ENCODE data around the gene RIPK1. TPM values are rescaled to one million over a fixed set of nuclear protein-coding genes. Genes with fewer than 3 reads are reported as not detected.

RIPK1 gene
- total and polyA plus RNA-seq, 9 of the 15 experiments (the other 6 are each of a cell fraction or from before 2014, with no cell fraction given) = 3.8 to 24.9 (median 17.7) TPM

DNA sequence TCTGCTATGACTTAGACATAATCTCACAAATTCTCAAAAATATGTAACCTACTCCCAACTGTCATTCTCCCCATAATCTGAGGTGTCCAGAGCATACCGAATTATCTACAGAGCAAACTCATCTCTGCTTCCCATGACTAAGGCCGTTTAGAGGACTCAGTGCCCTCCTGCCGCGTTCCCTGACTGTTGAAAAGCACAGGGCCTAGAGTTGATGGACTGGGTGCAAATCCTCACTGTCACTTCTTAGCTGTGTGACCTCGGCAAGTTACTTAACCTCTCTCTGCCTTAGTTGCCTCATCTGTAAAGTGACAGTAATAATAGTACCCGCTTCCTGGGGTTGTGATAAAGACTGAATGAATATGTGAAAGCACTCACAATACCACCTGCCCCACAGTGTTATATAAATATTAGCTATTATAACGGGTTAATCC is 93.8 kb downstream of the RIPK1 start (continued):
- TF ChIP-seq, protein P1, sequence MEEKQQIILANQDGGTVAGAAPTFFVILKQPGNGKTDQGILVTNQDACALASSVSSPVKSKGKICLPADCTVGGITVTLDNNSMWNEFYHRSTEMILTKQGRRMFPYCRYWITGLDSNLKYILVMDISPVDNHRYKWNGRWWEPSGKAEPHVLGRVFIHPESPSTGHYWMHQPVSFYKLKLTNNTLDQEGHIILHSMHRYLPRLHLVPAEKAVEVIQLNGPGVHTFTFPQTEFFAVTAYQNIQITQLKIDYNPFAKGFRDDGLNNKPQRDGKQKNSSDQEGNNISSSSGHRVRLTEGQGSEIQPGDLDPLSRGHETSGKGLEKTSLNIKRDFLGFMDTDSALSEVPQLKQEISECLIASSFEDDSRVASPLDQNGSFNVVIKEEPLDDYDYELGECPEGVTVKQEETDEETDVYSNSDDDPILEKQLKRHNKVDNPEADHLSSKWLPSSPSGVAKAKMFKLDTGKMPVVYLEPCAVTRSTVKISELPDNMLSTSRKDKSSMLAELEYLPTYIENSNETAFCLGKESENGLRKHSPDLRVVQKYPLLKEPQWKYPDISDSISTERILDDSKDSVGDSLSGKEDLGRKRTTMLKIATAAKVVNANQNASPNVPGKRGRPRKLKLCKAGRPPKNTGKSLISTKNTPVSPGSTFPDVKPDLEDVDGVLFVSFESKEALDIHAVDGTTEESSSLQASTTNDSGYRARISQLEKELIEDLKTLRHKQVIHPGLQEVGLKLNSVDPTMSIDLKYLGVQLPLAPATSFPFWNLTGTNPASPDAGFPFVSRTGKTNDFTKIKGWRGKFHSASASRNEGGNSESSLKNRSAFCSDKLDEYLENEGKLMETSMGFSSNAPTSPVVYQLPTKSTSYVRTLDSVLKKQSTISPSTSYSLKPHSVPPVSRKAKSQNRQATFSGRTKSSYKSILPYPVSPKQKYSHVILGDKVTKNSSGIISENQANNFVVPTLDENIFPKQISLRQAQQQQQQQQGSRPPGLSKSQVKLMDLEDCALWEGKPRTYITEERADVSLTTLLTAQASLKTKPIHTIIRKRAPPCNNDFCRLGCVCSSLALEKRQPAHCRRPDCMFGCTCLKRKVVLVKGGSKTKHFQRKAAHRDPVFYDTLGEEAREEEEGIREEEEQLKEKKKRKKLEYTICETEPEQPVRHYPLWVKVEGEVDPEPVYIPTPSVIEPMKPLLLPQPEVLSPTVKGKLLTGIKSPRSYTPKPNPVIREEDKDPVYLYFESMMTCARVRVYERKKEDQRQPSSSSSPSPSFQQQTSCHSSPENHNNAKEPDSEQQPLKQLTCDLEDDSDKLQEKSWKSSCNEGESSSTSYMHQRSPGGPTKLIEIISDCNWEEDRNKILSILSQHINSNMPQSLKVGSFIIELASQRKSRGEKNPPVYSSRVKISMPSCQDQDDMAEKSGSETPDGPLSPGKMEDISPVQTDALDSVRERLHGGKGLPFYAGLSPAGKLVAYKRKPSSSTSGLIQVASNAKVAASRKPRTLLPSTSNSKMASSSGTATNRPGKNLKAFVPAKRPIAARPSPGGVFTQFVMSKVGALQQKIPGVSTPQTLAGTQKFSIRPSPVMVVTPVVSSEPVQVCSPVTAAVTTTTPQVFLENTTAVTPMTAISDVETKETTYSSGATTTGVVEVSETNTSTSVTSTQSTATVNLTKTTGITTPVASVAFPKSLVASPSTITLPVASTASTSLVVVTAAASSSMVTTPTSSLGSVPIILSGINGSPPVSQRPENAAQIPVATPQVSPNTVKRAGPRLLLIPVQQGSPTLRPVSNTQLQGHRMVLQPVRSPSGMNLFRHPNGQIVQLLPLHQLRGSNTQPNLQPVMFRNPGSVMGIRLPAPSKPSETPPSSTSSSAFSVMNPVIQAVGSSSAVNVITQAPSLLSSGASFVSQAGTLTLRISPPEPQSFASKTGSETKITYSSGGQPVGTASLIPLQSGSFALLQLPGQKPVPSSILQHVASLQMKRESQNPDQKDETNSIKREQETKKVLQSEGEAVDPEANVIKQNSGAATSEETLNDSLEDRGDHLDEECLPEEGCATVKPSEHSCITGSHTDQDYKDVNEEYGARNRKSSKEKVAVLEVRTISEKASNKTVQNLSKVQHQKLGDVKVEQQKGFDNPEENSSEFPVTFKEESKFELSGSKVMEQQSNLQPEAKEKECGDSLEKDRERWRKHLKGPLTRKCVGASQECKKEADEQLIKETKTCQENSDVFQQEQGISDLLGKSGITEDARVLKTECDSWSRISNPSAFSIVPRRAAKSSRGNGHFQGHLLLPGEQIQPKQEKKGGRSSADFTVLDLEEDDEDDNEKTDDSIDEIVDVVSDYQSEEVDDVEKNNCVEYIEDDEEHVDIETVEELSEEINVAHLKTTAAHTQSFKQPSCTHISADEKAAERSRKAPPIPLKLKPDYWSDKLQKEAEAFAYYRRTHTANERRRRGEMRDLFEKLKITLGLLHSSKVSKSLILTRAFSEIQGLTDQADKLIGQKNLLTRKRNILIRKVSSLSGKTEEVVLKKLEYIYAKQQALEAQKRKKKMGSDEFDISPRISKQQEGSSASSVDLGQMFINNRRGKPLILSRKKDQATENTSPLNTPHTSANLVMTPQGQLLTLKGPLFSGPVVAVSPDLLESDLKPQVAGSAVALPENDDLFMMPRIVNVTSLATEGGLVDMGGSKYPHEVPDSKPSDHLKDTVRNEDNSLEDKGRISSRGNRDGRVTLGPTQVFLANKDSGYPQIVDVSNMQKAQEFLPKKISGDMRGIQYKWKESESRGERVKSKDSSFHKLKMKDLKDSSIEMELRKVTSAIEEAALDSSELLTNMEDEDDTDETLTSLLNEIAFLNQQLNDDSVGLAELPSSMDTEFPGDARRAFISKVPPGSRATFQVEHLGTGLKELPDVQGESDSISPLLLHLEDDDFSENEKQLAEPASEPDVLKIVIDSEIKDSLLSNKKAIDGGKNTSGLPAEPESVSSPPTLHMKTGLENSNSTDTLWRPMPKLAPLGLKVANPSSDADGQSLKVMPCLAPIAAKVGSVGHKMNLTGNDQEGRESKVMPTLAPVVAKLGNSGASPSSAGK (IDR thresholded peaks at IDR 0.05) = no peak
- TF ChIP-seq STAT5B (CRISPR knock-in tag; IDR thresholded peaks at IDR 0.05) (no peak), ZNF584 (CRISPR knock-in tag; IDR thresholded peaks at IDR 0.05; ENCODE audit: low read depth) (no peak), TAF7 (tag; IDR thresholded peaks at IDR 0.05) (no peak), FOXJ3 (CRISPR knock-in tag; IDR thresholded peaks at IDR 0.05) (no peak), CC2D1A (IDR thresholded peaks at IDR 0.05) (no peak), EWSR1 (IDR thresholded peaks at IDR 0.05; ENCODE audit: borderline replicate concordance, low read depth, partially characterized antibody) (no peak), PRPF4 (IDR thresholded peaks at IDR 0.05; ENCODE audit: insufficient read depth, low read depth, low read length, poor library complexity, severe bottlenecking) (no peak), ILK (tag; IDR thresholded peaks at IDR 0.05; ENCODE audit: borderline replicate concordance, low read depth) (no peak), KLF16 (IDR thresholded peaks at IDR 0.05) (no peak), CTBP1 (IDR thresholded peaks at IDR 0.05; ENCODE audit: borderline replicate concordance) (peak; percentile 11), ZNF75A (CRISPR knock-in tag; IDR thresholded peaks at IDR 0.05) (no peak), TRIM24 (IDR thresholded peaks at IDR 0.05) (peak; percentile 26 to 60; a peak in 3 of 4 replicates)
- TF ChIP-seq, protein P2, sequence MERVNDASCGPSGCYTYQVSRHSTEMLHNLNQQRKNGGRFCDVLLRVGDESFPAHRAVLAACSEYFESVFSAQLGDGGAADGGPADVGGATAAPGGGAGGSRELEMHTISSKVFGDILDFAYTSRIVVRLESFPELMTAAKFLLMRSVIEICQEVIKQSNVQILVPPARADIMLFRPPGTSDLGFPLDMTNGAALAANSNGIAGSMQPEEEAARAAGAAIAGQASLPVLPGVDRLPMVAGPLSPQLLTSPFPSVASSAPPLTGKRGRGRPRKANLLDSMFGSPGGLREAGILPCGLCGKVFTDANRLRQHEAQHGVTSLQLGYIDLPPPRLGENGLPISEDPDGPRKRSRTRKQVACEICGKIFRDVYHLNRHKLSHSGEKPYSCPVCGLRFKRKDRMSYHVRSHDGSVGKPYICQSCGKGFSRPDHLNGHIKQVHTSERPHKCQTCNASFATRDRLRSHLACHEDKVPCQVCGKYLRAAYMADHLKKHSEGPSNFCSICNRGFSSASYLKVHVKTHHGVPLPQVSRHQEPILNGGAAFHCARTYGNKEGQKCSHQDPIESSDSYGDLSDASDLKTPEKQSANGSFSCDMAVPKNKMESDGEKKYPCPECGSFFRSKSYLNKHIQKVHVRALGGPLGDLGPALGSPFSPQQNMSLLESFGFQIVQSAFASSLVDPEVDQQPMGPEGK (CRISPR knock-in tag; IDR thresholded peaks at IDR 0.05; ENCODE audit: borderline replicate concordance) = no peak
- TF ChIP-seq, protein P3, sequence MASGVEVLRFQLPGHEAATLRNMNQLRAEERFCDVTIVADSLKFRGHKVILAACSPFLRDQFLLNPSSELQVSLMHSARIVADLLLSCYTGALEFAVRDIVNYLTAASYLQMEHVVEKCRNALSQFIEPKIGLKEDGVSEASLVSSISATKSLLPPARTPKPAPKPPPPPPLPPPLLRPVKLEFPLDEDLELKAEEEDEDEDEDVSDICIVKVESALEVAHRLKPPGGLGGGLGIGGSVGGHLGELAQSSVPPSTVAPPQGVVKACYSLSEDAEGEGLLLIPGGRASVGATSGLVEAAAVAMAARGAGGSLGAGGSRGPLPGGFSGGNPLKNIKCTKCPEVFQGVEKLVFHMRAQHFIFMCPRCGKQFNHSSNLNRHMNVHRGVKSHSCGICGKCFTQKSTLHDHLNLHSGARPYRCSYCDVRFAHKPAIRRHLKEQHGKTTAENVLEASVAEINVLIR (CRISPR knock-in tag; IDR thresholded peaks at IDR 0.05) = no peak
